Trophoblast cell (in vitro differentiated cells and primary cell): ENCODE data around the gene EPB41L4A.
A peak's percentile ranks its signal among the peaks of the same experiment; 100 is the strongest.

ENCODE experiments used
- DNase-seq, 2 donors: peaks; one replicate each; pipeline ENCODE4 v3.0.0-alpha.2; 2016
- H2AFZ ChIP-seq: 2 replicates; pipeline ENCODE4 v1.6.1; 2013; ENCODE audit warnings: low read length, moderate library complexity, mild to moderate bottlenecking; ENCODE audit not compliant: insufficient read depth, poor library complexity
- H2AK5ac ChIP-seq: 2 replicates; pipeline ENCODE4 v1.6.1; 2013; ENCODE audit warnings: mild to moderate bottlenecking, low read length
- H2BK120ac ChIP-seq: 2 replicates; pipeline ENCODE4 v1.6.1; 2013; ENCODE audit warnings: low read length, mild to moderate bottlenecking, moderate library complexity; ENCODE audit not compliant: insufficient read depth, poor library complexity
- H2BK12ac ChIP-seq: 2 replicates; pipeline ENCODE4 v1.6.1; 2013; ENCODE audit warnings: mild to moderate bottlenecking, low read length, moderate library complexity
- H2BK5ac ChIP-seq: 2 replicates; pipeline ENCODE4 v1.6.1; 2013; ENCODE audit warnings: low read length, low read depth, moderate library complexity, mild to moderate bottlenecking; ENCODE audit not compliant: poor library complexity
- H3K14ac ChIP-seq: 2 replicates; pipeline ENCODE4 v1.6.1; 2013; ENCODE audit warnings: mild to moderate bottlenecking, low read length
- H3K18ac ChIP-seq: 2 replicates; pipeline ENCODE4 v1.6.1; 2013; ENCODE audit warnings: mild to moderate bottlenecking, low read length
- H3K23ac ChIP-seq: 2 replicates; pipeline ENCODE4 v1.6.1; 2013; ENCODE audit warnings: low read length
- H3K27ac ChIP-seq: 2 replicates; pipeline ENCODE4 v1.5.1; 2013; ENCODE audit warnings: low read depth, mild to moderate bottlenecking, inconsistent platforms, low read length, moderate library complexity
- H3K27me3 ChIP-seq: 2 replicates; pipeline ENCODE4 v1.6.1; 2013; ENCODE audit warnings: inconsistent platforms, mild to moderate bottlenecking, low read length, moderate library complexity; ENCODE audit not compliant: insufficient read depth
- H3K36me3 ChIP-seq, 2 experiments: 1 replicate in 1 of 2; 2 replicates in 1 of 2; pipeline ENCODE4 v1.6.1; 2013; ENCODE audit warnings: low read length in 2 of 2, mild to moderate bottlenecking in 2 of 2, moderate library complexity in 1 of 2; ENCODE audit not compliant: insufficient read depth in 2 of 2, control insufficient read depth in 1 of 2
- H3K4ac ChIP-seq: 2 replicates; pipeline ENCODE4 v1.6.1; 2013; ENCODE audit warnings: low read depth, mild to moderate bottlenecking, low read length, moderate library complexity
- H3K4me1 ChIP-seq, 2 experiments: 1 replicate in 1 of 2; 2 replicates in 1 of 2; pipeline ENCODE4 v1.6.1; 2013; ENCODE audit warnings: low read length in 2 of 2, mild to moderate bottlenecking in 2 of 2, moderate library complexity in 1 of 2; ENCODE audit not compliant: insufficient read depth in 2 of 2, control insufficient read depth in 1 of 2
- H3K4me2 ChIP-seq: 2 replicates; pipeline ENCODE4 v1.6.1; 2013; ENCODE audit warnings: inconsistent platforms, mild to moderate bottlenecking, low read length, moderate library complexity
- H3K4me3 ChIP-seq: 2 replicates; pipeline ENCODE4 v1.5.1; 2013; ENCODE audit warnings: mild to moderate bottlenecking, low read depth, low read length, inconsistent platforms
- H3K79me1 ChIP-seq: one replicate; pipeline ENCODE4 v1.6.1; 2013; ENCODE audit warnings: low read length
- H3K79me2 ChIP-seq: 2 replicates; pipeline ENCODE4 v1.6.1; 2013; ENCODE audit warnings: low read length, mild to moderate bottlenecking; ENCODE audit not compliant: control insufficient read depth, insufficient read depth, poor library complexity
- H3K9ac ChIP-seq: 2 replicates; pipeline ENCODE4 v1.6.1; 2013; ENCODE audit warnings: mild to moderate bottlenecking, low read length
- H3K9me3 ChIP-seq: 2 replicates; pipeline ENCODE4 v1.6.1; 2013; ENCODE audit warnings: low read depth, mild to moderate bottlenecking, control low read depth, inconsistent platforms, low read length; ENCODE audit not compliant: insufficient read depth
- H4K12ac ChIP-seq: 2 replicates; pipeline ENCODE4 v1.6.1; 2013; ENCODE audit warnings: low read depth, mild to moderate bottlenecking, low read length, moderate library complexity
- H4K8ac ChIP-seq: 2 replicates; pipeline ENCODE4 v1.6.1; 2013; ENCODE audit warnings: low read depth, mild to moderate bottlenecking, low read length, moderate library complexity
- H4K91ac ChIP-seq: one replicate; pipeline ENCODE4 v1.6.1; 2013; ENCODE audit warnings: low read depth, mild to moderate bottlenecking, low read length, moderate library complexity
- WGBS: extraction: QIAGEN DNeasy Blood & Tissue Kit; methylation state at CpG from one replicate; pipeline ENCODE4 v1.1.7; 2013; ENCODE audit warnings: missing lambda C conversion rate; ENCODE audit not compliant: insufficient read length, insufficient coverage; ENCODE audit errors: extremely low coverage; 5-methylcytosine and 5-hydroxymethylcytosine counted together

The EPB41L4A gene

DNA sequence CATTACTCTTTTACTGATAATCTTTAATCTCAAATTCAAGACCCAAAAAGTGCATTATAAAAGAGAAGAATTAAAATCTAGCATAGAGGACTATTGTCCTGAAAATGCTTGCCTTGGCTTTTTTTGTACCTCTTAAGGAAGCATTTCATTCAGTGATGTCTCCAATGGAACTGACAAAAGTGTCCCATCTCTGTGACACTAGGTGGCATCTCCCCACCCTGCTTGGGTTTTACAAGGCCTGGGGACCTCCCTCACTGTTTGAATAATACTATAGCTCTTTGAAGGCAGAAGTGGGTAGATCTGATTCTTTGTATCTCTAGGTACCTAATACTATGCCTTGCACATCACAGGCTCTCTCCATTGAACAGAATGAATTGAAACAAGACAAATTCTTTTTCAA, 180.6 kb downstream of the EPB41L4A start:
- Histone ChIP-seq H3K36me3 (no peaks in the 10 kb centered on the region), H4K12ac (no peak overlapping the region), H3K4me2 (no peak overlapping the region), H3K27ac (no peak overlapping the region), H3K27me3 (no peaks in the 10 kb centered on the region), H2AFZ (no peak overlapping the region), H3K14ac (no peak overlapping the region), H3K9ac (no peak overlapping the region), H3K18ac (no peak overlapping the region), H3K79me1 (no peaks in the 10 kb centered on the region), H3K4ac (no peak overlapping the region), H3K79me2 (no peaks in the 10 kb centered on the region), H4K91ac (no peak overlapping the region), H3K4me3 (no peak overlapping the region), H2AK5ac (no peak overlapping the region), H3K23ac (no peak overlapping the region), H3K9me3 (no peaks in the 10 kb centered on the region), H2BK5ac (no peak overlapping the region), H4K8ac (no peak overlapping the region), H2BK120ac (no peak overlapping the region), H2BK12ac (no peak overlapping the region), H3K4me1 (no peaks in the 10 kb centered on the region)
- DNase-seq, result peak in 1 of 2 donors; percentile 8

GRCh38 chr5:112237456-112237855, 181.6 kb downstream of the EPB41L4A start:
- no peak overlapping the region for H2BK120ac ChIP-seq
- no peak for DNase-seq

GRCh38 chr5:112234000-112234399, 185.1 kb downstream of the EPB41L4A start:
- no peak overlapping the region for H4K91ac ChIP-seq
- no peaks in the 10 kb centered on the region for H3K79me2 ChIP-seq
- H2AK5ac ChIP-seq, result no peak overlapping the region
- H3K27me3 ChIP-seq, result no peaks in the 10 kb centered on the region
- no peak overlapping the region for H3K27ac ChIP-seq
- no peak overlapping the region for H2BK5ac ChIP-seq
- H3K18ac ChIP-seq, result no peak overlapping the region
- no peak overlapping the region for H2AFZ ChIP-seq
- no peak overlapping the region for H3K9ac ChIP-seq
- H3K36me3 ChIP-seq, result no peaks in the 10 kb centered on the region
- no peak overlapping the region for H3K4me3 ChIP-seq
- H2BK120ac ChIP-seq, result no peak overlapping the region
- H2BK12ac ChIP-seq, result no peak overlapping the region
- no peak overlapping the region for H3K4me2 ChIP-seq
- no CpG with 5 or more reads among the region's 1 CpG for WGBS
- H3K4me1 ChIP-seq, result no peaks in the 10 kb centered on the region
- H3K9me3 ChIP-seq, result no peaks in the 10 kb centered on the region
- no peaks in the 10 kb centered on the region for H3K79me1 ChIP-seq
- H4K8ac ChIP-seq, result no peak overlapping the region
- no peak overlapping the region for H3K23ac ChIP-seq
- DNase-seq, result no peak
- H3K4ac ChIP-seq, result no peak overlapping the region
- no peak overlapping the region for H4K12ac ChIP-seq
- no peak overlapping the region for H3K14ac ChIP-seq

More at GRCh38 chr5:112237456-112237855, 181.6 kb downstream of the EPB41L4A start:
- Histone ChIP-seq H3K4me2 (no peak overlapping the region), H2BK12ac (no peak overlapping the region), H3K79me1 (no peaks in the 10 kb centered on the region), H3K4ac (no peak overlapping the region), H4K12ac (no peak overlapping the region), H3K4me1 (no peaks in the 10 kb centered on the region), H2AK5ac (no peak overlapping the region), H3K27ac (no peak overlapping the region), H3K18ac (no peak overlapping the region), H4K8ac (no peak overlapping the region), H3K79me2 (no peaks in the 10 kb centered on the region), H4K91ac (no peak overlapping the region), H2AFZ (no peak overlapping the region), H3K14ac (no peak overlapping the region), H3K9me3 (no peaks in the 10 kb centered on the region), H3K4me3 (no peak overlapping the region), H2BK5ac (no peak overlapping the region), H3K23ac (no peak overlapping the region), H3K27me3 (no peaks in the 10 kb centered on the region), H3K9ac (no peak overlapping the region), H3K36me3 (no peaks in the 10 kb centered on the region)
- no CpG with 5 or more reads among the region's 2 CpGs for WGBS

- H2BK120ac ChIP-seq, result no peak overlapping the region
- H2AK5ac ChIP-seq, result no peak overlapping the region
- WGBS, result no CpG with 5 or more reads among the region's 1 CpG
- H2BK5ac ChIP-seq, result no peak overlapping the region
- no peak overlapping the region for H3K4me3 ChIP-seq
- no peak overlapping the region for H4K91ac ChIP-seq
- no peak overlapping the region for H3K4me2 ChIP-seq
- no peak for DNase-seq
- no peak overlapping the region for H3K14ac ChIP-seq
- no peak overlapping the region for H3K4ac ChIP-seq
- H3K9ac ChIP-seq, result no peak overlapping the region
- no peak overlapping the region for H3K27ac ChIP-seq
- H3K27me3 ChIP-seq, result no peaks in the 10 kb centered on the region
- H2AFZ ChIP-seq, result no peak overlapping the region
- H3K79me1 ChIP-seq, result no peaks in the 10 kb centered on the region
- no peak overlapping the region for H4K8ac ChIP-seq
- H3K18ac ChIP-seq, result no peak overlapping the region
- H2BK12ac ChIP-seq, result no peak overlapping the region
- H3K79me2 ChIP-seq, result no peaks in the 10 kb centered on the region
- H3K4me1 ChIP-seq, result no peaks in the 10 kb centered on the region
- no peak overlapping the region for H4K12ac ChIP-seq
- no peaks in the 10 kb centered on the region for H3K9me3 ChIP-seq
- no peaks in the 10 kb centered on the region for H3K36me3 ChIP-seq
- no peak overlapping the region for H3K23ac ChIP-seq
Measured at GRCh38 chr5:112232667-112233066, 186.4 kb downstream of the EPB41L4A start.
